HEK293 (cell line): ENCODE data around the gene AMPD2.

Experiments used
- CTCF ChIA-PET: fragments of 350-600 bp; formaldehyde crosslinking; extraction: SDS; loops from one replicate; lab custom pipeline; 2021; ENCODE audit warnings: antibody characterized with exemption; lab: Yijun Ruan, JAX
- POLR2A ChIA-PET: fragments of 300-600 bp; formaldehyde crosslinking; extraction: SDS; loops from one replicate; lab custom pipeline; 2020; ENCODE audit warnings: antibody characterized with exemption, inconsistent platforms; lab: Yijun Ruan, JAX
- H3K27ac ChIP-seq: fragments of 200-500 bp; sonication (Bioruptor generic); 2 replicates; pipeline ENCODE4 v1.5.1; 2014; ENCODE audit warnings: low read depth, low read length, control low read depth, inconsistent platforms; ENCODE audit errors: extremely low read depth
- H3K36me3 ChIP-seq, 2 experiments: fragments of 200-500 bp in 1 of 2; sonication (Bioruptor generic) in 1 of 2; 1 replicate in 1 of 2; 2 replicates in 1 of 2; pipeline ENCODE4 v1.5.1; 2014 to 2017; ENCODE audit warnings: inconsistent platforms in 2 of 2, low read length in 2 of 2; ENCODE audit not compliant: control insufficient read depth in 2 of 2, insufficient read depth in 1 of 2
- H3K4me1 ChIP-seq: fragments of 200-500 bp; sonication (Bioruptor generic); 2 replicates; pipeline ENCODE4 v1.5.1; 2014; ENCODE audit warnings: mild to moderate bottlenecking, low read length, inconsistent platforms; ENCODE audit not compliant: control insufficient read depth, insufficient read depth
- H3K4me3 ChIP-seq: 2 replicates; pipeline ENCODE4 v1.5.1; 2011; ENCODE audit warnings: low read depth, mild to moderate bottlenecking, control low read depth, low read length, moderate library complexity
- H3K9me3 ChIP-seq: fragments of 200-500 bp; sonication (Bioruptor generic); 2 replicates; pipeline ENCODE4 v1.5.1; 2014; ENCODE audit warnings: low read depth, low read length, inconsistent platforms; ENCODE audit not compliant: control insufficient read depth, insufficient read depth
- BCL6B ChIP-seq: fragments of 450-650 bp; formaldehyde crosslinking; IDR thresholded peaks from 2 replicates; pipeline ENCODE4 v1.5.1; 2017; ENCODE audit warnings: missing biosample characterization, missing genetic modification characterization
- GLI4 ChIP-seq: fragments of 450-650 bp; formaldehyde crosslinking; IDR thresholded peaks from 2 replicates; pipeline ENCODE4 v1.5.1; 2016; ENCODE audit warnings: missing biosample characterization, missing genetic modification characterization
- HOXC10 ChIP-seq: sonication (generic); formaldehyde crosslinking; IDR thresholded peaks from 2 replicates; pipeline ENCODE4 v1.8.1; 2023; ENCODE audit warnings: mild to moderate bottlenecking, missing genetic modification reagents
- KLF16 ChIP-seq: fragments of 450-650 bp; formaldehyde crosslinking; IDR thresholded peaks from 2 replicates; pipeline ENCODE4 v1.5.1; 2017; ENCODE audit warnings: missing biosample characterization, missing genetic modification characterization
- KLF7 ChIP-seq: fragments of 450-650 bp; formaldehyde crosslinking; IDR thresholded peaks from 2 replicates; pipeline ENCODE4 v1.5.1; 2016; ENCODE audit warnings: missing biosample characterization, missing genetic modification characterization, borderline replicate concordance
- KLF8 ChIP-seq: fragments of 450-650 bp; formaldehyde crosslinking; IDR thresholded peaks from 2 replicates; pipeline ENCODE4 v1.5.1; 2016; ENCODE audit warnings: missing biosample characterization, missing genetic modification characterization
- SP3 ChIP-seq: fragments of 450-650 bp; formaldehyde crosslinking; IDR thresholded peaks from 2 replicates; pipeline ENCODE4 v1.5.1; 2016; ENCODE audit warnings: missing biosample characterization, missing genetic modification characterization
- TCF7L2 ChIP-seq: IDR thresholded peaks from 2 replicates; pipeline ENCODE4 v1.6.1; 2011; ENCODE audit warnings: low read depth, mild to moderate bottlenecking, inconsistent platforms, low read length, moderate library complexity, borderline replicate concordance
- YY2 ChIP-seq: fragments of 450-650 bp; formaldehyde crosslinking; IDR thresholded peaks from 2 replicates; pipeline ENCODE4 v1.5.1; 2016; ENCODE audit warnings: missing biosample characterization, missing genetic modification characterization
- ZBTB7A ChIP-seq: fragments of 450-650 bp; formaldehyde crosslinking; IDR thresholded peaks from 2 replicates; pipeline ENCODE4 v1.5.1; 2016; ENCODE audit warnings: low read depth, missing biosample characterization, missing genetic modification characterization
- ZNF132 ChIP-seq: fragments of 450-650 bp; formaldehyde crosslinking; IDR thresholded peaks from 2 replicates; pipeline ENCODE4 v1.5.1; 2017; ENCODE audit warnings: missing biosample characterization, missing genetic modification characterization, borderline replicate concordance
- ZNF138 ChIP-seq: fragments of 450-650 bp; formaldehyde crosslinking; IDR thresholded peaks from 2 replicates; pipeline ENCODE4 v1.5.1; 2016; ENCODE audit warnings: missing biosample characterization, missing genetic modification characterization, borderline replicate concordance
- ZNF184 ChIP-seq: fragments of 450-650 bp; IDR thresholded peaks from 2 replicates; pipeline ENCODE4 v1.5.1; 2018; ENCODE audit warnings: missing biosample characterization, mild to moderate bottlenecking, missing genetic modification characterization
- ZNF23 ChIP-seq: fragments of 450-650 bp; formaldehyde crosslinking; IDR thresholded peaks from 2 replicates; pipeline ENCODE4 v1.5.1; 2016; ENCODE audit warnings: missing biosample characterization, missing genetic modification characterization, borderline replicate concordance
- ZNF239 ChIP-seq: fragments of 450-650 bp; formaldehyde crosslinking; IDR thresholded peaks from 2 replicates; pipeline ENCODE4 v1.5.1; 2016; ENCODE audit warnings: missing biosample characterization, missing genetic modification characterization
- ZNF292 ChIP-seq: fragments of 450-650 bp; formaldehyde crosslinking; IDR thresholded peaks from 2 replicates; pipeline ENCODE4 v1.5.1; 2016; ENCODE audit warnings: low read depth, missing biosample characterization, missing genetic modification characterization, borderline replicate concordance
- ZNF302 ChIP-seq: fragments of 450-650 bp; formaldehyde crosslinking; IDR thresholded peaks from 2 replicates; pipeline ENCODE4 v1.5.1; 2016; ENCODE audit warnings: missing biosample characterization, missing genetic modification characterization, low read depth
- ZNF366 ChIP-seq: fragments of 450-650 bp; formaldehyde crosslinking; conservative IDR thresholded peaks from 2 replicates; pipeline ENCODE4 v1.5.1; 2016; ENCODE audit warnings: missing biosample characterization, missing genetic modification characterization
- ZNF398 ChIP-seq: fragments of 450-650 bp; formaldehyde crosslinking; IDR thresholded peaks from 2 replicates; pipeline ENCODE4 v1.5.1; 2017; ENCODE audit warnings: missing biosample characterization, missing genetic modification characterization
- ZNF423 ChIP-seq: fragments of 450-650 bp; formaldehyde crosslinking; IDR thresholded peaks from 2 replicates; pipeline ENCODE4 v1.5.1; 2016; ENCODE audit warnings: missing biosample characterization, missing genetic modification characterization
- ZNF488 ChIP-seq: fragments of 450-650 bp; formaldehyde crosslinking; IDR thresholded peaks from 2 replicates; pipeline ENCODE4 v1.5.1; 2016; ENCODE audit warnings: missing biosample characterization, missing genetic modification characterization
- ZNF501 ChIP-seq: fragments of 450-650 bp; formaldehyde crosslinking; IDR thresholded peaks from 2 replicates; pipeline ENCODE4 v1.5.1; 2016; ENCODE audit warnings: missing biosample characterization, missing genetic modification characterization
- ZNF530 ChIP-seq: fragments of 450-650 bp; formaldehyde crosslinking; IDR thresholded peaks from 2 replicates; pipeline ENCODE4 v1.5.1; 2016; ENCODE audit warnings: low read depth, missing biosample characterization, missing genetic modification characterization
- ZNF558 ChIP-seq: fragments of 450-650 bp; formaldehyde crosslinking; IDR thresholded peaks from 2 replicates; pipeline ENCODE4 v1.5.1; 2016; ENCODE audit warnings: missing biosample characterization, missing genetic modification characterization
- ZNF560 ChIP-seq: fragments of 450-650 bp; formaldehyde crosslinking; IDR thresholded peaks from 2 replicates; pipeline ENCODE4 v1.5.1; 2017; ENCODE audit warnings: missing biosample characterization, missing genetic modification characterization, borderline replicate concordance
- ZNF600 ChIP-seq: fragments of 450-650 bp; formaldehyde crosslinking; IDR thresholded peaks from 2 replicates; pipeline ENCODE4 v1.5.1; 2016; ENCODE audit warnings: missing biosample characterization, missing genetic modification characterization
- ZNF664 ChIP-seq: fragments of 450-650 bp; formaldehyde crosslinking; IDR thresholded peaks from 2 replicates; pipeline ENCODE4 v1.5.1; 2016; ENCODE audit warnings: missing biosample characterization, missing genetic modification characterization
- ZNF747 ChIP-seq: fragments of 450-650 bp; formaldehyde crosslinking; IDR thresholded peaks from 2 replicates; pipeline ENCODE4 v1.5.1; 2016; ENCODE audit warnings: missing biosample characterization, missing genetic modification characterization
- ZNF830 ChIP-seq: fragments of 450-650 bp; IDR thresholded peaks from 2 replicates; pipeline ENCODE4 v1.5.0; 2018; ENCODE audit warnings: missing biosample characterization, missing genetic modification characterization, low read depth, mild to moderate bottlenecking, moderate library complexity
- ZXDB ChIP-seq: fragments of 450-650 bp; formaldehyde crosslinking; IDR thresholded peaks from 2 replicates; pipeline ENCODE4 v1.5.1; 2016; ENCODE audit warnings: missing biosample characterization, missing genetic modification characterization
- TF ChIP-seq, protein P1 (sequence below): fragments of 450-650 bp; formaldehyde crosslinking; IDR thresholded peaks from 2 replicates; pipeline ENCODE4 v1.5.1; 2016; ENCODE audit warnings: missing biosample characterization, missing genetic modification characterization, low read depth
- TF ChIP-seq, protein P2 (sequence below): fragments of 450-650 bp; formaldehyde crosslinking; IDR thresholded peaks from 2 replicates; pipeline ENCODE4 v1.5.1; 2016; ENCODE audit warnings: missing biosample characterization, missing genetic modification characterization

Gene AMPD2

DNA sequence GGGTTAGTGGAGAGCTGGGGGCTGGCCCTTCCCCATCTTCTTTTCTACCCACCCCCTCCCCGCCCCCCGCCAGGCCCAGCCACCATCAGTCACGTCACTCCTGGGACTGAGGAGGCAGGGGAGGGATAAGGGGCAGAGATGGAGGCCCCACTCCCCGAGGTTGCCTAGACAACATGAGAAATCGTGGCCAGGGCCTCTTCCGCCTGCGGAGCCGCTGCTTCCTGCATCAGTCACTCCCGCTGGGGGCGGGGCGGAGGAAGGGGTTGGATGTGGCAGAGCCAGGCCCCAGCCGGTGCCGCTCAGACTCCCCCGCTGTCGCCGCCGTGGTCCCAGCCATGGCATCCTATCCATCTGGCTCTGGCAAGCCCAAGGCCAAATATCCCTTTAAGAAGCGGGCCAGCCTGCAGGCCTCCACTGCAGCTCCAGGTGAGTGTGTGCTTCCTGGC is 1.2 kb downstream of the AMPD2 start:
- H3K4me3 ChIP-seq: peak overlapping the region; percentile 73
- ChIA-PET POLR2A (interaction anchor here (0.9 to 2.4 kb wide), 4 partner anchors 9 to 74 kb away, joined by 3 to 29 read pairs (median 3); partner anchors contain the start of gene GNAI3), CTCF (interaction anchor here (0.6 to 2.0 kb wide), 7 partner anchors 30 to 520 kb away, joined by 3 to 18 read pairs (median 4); partner anchors contain the start of genes AHCYL1 and GNAI3)
- no peaks in the 10 kb centered on the region for H3K9me3 ChIP-seq
- H3K27ac ChIP-seq: peak overlapping the region; percentile 78; the same call in 1 of the 2 replicates
- H3K4me1 ChIP-seq: peaks cover 4% of the 10 kb centered on the region; the same call in 1 of the 2 replicates
- H3K36me3 ChIP-seq: peaks cover 0 to 8% of the 10 kb centered on the region in 2 experiments; a peak in 1 of 3 replicates
- TF ChIP-seq GLI4 (tag by site-specific recombination): no peak
- TF ChIP-seq ZNF560 (tag by site-specific recombination): no peak
- peak; percentile 51; the same call in 1 of the 2 replicates for TF ChIP-seq KLF16
- TF ChIP-seq ZNF600 (tag by site-specific recombination): peak; percentile 40; the same call in 1 of the 2 replicates
- TF ChIP-seq ZNF184 (tag by site-specific recombination): no peak
- TF ChIP-seq, protein P1, sequence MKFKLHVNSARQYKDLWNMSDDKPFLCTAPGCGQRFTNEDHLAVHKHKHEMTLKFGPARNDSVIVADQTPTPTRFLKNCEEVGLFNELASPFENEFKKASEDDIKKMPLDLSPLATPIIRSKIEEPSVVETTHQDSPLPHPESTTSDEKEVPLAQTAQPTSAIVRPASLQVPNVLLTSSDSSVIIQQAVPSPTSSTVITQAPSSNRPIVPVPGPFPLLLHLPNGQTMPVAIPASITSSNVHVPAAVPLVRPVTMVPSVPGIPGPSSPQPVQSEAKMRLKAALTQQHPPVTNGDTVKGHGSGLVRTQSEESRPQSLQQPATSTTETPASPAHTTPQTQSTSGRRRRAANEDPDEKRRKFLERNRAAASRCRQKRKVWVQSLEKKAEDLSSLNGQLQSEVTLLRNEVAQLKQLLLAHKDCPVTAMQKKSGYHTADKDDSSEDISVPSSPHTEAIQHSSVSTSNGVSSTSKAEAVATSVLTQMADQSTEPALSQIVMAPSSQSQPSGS (tag by site-specific recombination): no peak
- no peak for TF ChIP-seq ZNF138
- TF ChIP-seq ZNF530: no peak
- TF ChIP-seq KLF7 (tag by site-specific recombination): no peak
- no peak for TF ChIP-seq ZNF664 (tag by site-specific recombination)
- TF ChIP-seq ZNF239 (tag by site-specific recombination): no peak
- no peak for TF ChIP-seq ZNF292 (tag by site-specific recombination)
- TF ChIP-seq ZNF501 (tag by site-specific recombination): no peak
- TF ChIP-seq ZNF558: no peak
- TF ChIP-seq ZXDB: peak; percentile 64; the same call in 1 of the 2 replicates
- peak; percentile 77 for TF ChIP-seq SP3
- no peak for TF ChIP-seq TCF7L2
- TF ChIP-seq ZBTB7A (tag by site-specific recombination): no peak
- TF ChIP-seq ZNF423 (tag by site-specific recombination): no peak
- TF ChIP-seq, protein P2, sequence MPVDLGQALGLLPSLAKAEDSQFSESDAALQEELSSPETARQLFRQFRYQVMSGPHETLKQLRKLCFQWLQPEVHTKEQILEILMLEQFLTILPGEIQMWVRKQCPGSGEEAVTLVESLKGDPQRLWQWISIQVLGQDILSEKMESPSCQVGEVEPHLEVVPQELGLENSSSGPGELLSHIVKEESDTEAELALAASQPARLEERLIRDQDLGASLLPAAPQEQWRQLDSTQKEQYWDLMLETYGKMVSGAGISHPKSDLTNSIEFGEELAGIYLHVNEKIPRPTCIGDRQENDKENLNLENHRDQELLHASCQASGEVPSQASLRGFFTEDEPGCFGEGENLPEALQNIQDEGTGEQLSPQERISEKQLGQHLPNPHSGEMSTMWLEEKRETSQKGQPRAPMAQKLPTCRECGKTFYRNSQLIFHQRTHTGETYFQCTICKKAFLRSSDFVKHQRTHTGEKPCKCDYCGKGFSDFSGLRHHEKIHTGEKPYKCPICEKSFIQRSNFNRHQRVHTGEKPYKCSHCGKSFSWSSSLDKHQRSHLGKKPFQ (tag by site-specific recombination): no peak
- TF ChIP-seq ZNF132: no peak
- no peak for TF ChIP-seq ZNF302
- no peak for TF ChIP-seq BCL6B (tag by site-specific recombination)
- no peak for TF ChIP-seq YY2 (tag by site-specific recombination)
- no peak for TF ChIP-seq KLF8 (tag by site-specific recombination)
- TF ChIP-seq ZNF747 (tag by site-specific recombination): no peak
- TF ChIP-seq ZNF398 (tag by site-specific recombination): peak; percentile 70
- no peak for TF ChIP-seq ZNF488
- TF ChIP-seq ZNF23: no peak
- TF ChIP-seq HOXC10 (CRISPR knock-in tag): no peak
- no peak for TF ChIP-seq ZNF366 (tag by site-specific recombination)
- no peak for TF ChIP-seq ZNF830 (tag by site-specific recombination)
